HEK293 (cell line): Measurements from ENCODE around the gene EDEM3.

ENCODE experiments used
- CTCF ChIA-PET: fragments of 350-600 bp; formaldehyde crosslinking; extraction: SDS; loops from one replicate; lab custom pipeline; 2021; ENCODE audit warnings: antibody characterized with exemption; lab: Yijun Ruan, JAX
- POLR2A ChIA-PET: fragments of 300-600 bp; formaldehyde crosslinking; extraction: SDS; loops from one replicate; lab custom pipeline; 2020; ENCODE audit warnings: antibody characterized with exemption, inconsistent platforms; lab: Yijun Ruan, JAX
- H3K27ac ChIP-seq: fragments of 200-500 bp; sonication (Bioruptor generic); 2 replicates; pipeline ENCODE4 v1.5.1; 2014; ENCODE audit warnings: low read depth, low read length, control low read depth, inconsistent platforms; ENCODE audit errors: extremely low read depth
- H3K36me3 ChIP-seq, 2 experiments: fragments of 200-500 bp in 1 of 2; sonication (Bioruptor generic) in 1 of 2; 1 replicate in 1 of 2; 2 replicates in 1 of 2; pipeline ENCODE4 v1.5.1; 2014 to 2017; ENCODE audit warnings: inconsistent platforms in 2 of 2, low read length in 2 of 2; ENCODE audit not compliant: control insufficient read depth in 2 of 2, insufficient read depth in 1 of 2
- H3K4me1 ChIP-seq: fragments of 200-500 bp; sonication (Bioruptor generic); 2 replicates; pipeline ENCODE4 v1.5.1; 2014; ENCODE audit warnings: mild to moderate bottlenecking, low read length, inconsistent platforms; ENCODE audit not compliant: control insufficient read depth, insufficient read depth
- H3K4me3 ChIP-seq: 2 replicates; pipeline ENCODE4 v1.5.1; 2011; ENCODE audit warnings: low read depth, mild to moderate bottlenecking, control low read depth, low read length, moderate library complexity
- H3K9me3 ChIP-seq: fragments of 200-500 bp; sonication (Bioruptor generic); 2 replicates; pipeline ENCODE4 v1.5.1; 2014; ENCODE audit warnings: low read depth, low read length, inconsistent platforms; ENCODE audit not compliant: control insufficient read depth, insufficient read depth
- GLIS1 ChIP-seq: fragments of 450-650 bp; formaldehyde crosslinking; IDR thresholded peaks from 2 replicates; pipeline ENCODE4 v1.5.1; 2016; ENCODE audit warnings: missing biosample characterization, missing genetic modification characterization
- IKZF3 ChIP-seq: fragments of 450-650 bp; IDR thresholded peaks from 2 replicates; pipeline ENCODE4 v1.5.0; 2018; ENCODE audit warnings: missing biosample characterization, mild to moderate bottlenecking, missing genetic modification characterization, moderate library complexity
- PRDM6 ChIP-seq: fragments of 450-650 bp; formaldehyde crosslinking; IDR thresholded peaks from 2 replicates; pipeline ENCODE4 v1.5.1; 2017; ENCODE audit warnings: missing biosample characterization, missing genetic modification characterization
- TCF7L2 ChIP-seq: IDR thresholded peaks from 2 replicates; pipeline ENCODE4 v1.6.1; 2011; ENCODE audit warnings: low read depth, mild to moderate bottlenecking, inconsistent platforms, low read length, moderate library complexity, borderline replicate concordance
- ZNF121 ChIP-seq: fragments of 450-650 bp; formaldehyde crosslinking; IDR thresholded peaks from 2 replicates; pipeline ENCODE4 v1.5.1; 2016; ENCODE audit warnings: missing biosample characterization, missing genetic modification characterization
- ZNF138 ChIP-seq: fragments of 450-650 bp; formaldehyde crosslinking; IDR thresholded peaks from 2 replicates; pipeline ENCODE4 v1.5.1; 2016; ENCODE audit warnings: missing biosample characterization, missing genetic modification characterization, borderline replicate concordance
- ZNF324 ChIP-seq: fragments of 450-650 bp; formaldehyde crosslinking; IDR thresholded peaks from 2 replicates; pipeline ENCODE4 v1.5.1; 2016; ENCODE audit warnings: missing biosample characterization, missing genetic modification characterization
- ZNF501 ChIP-seq: fragments of 450-650 bp; formaldehyde crosslinking; IDR thresholded peaks from 2 replicates; pipeline ENCODE4 v1.5.1; 2016; ENCODE audit warnings: missing biosample characterization, missing genetic modification characterization
- ZNF610 ChIP-seq: fragments of 450-650 bp; formaldehyde crosslinking; IDR thresholded peaks from 2 replicates; pipeline ENCODE4 v1.5.1; 2016; ENCODE audit warnings: missing biosample characterization, missing genetic modification characterization, borderline replicate concordance
- TF ChIP-seq, protein P1 (sequence below): fragments of 450-650 bp; formaldehyde crosslinking; IDR thresholded peaks from 2 replicates; pipeline ENCODE4 v1.5.1; 2016; ENCODE audit warnings: missing biosample characterization, missing genetic modification characterization
- TF ChIP-seq, protein P2 (sequence below): fragments of 450-650 bp; formaldehyde crosslinking; IDR thresholded peaks from 2 replicates; pipeline ENCODE4 v1.5.1; 2017; ENCODE audit warnings: missing biosample characterization, missing genetic modification characterization

Gene EDEM3

GRCh38 chr1:184641894-184642293 lies 112.8 kb downstream of the EDEM3 start (continued):
- TF ChIP-seq PRDM6 (tag by site-specific recombination) (no peak), IKZF3 (tag by site-specific recombination) (no peak)
- TF ChIP-seq, protein P1, sequence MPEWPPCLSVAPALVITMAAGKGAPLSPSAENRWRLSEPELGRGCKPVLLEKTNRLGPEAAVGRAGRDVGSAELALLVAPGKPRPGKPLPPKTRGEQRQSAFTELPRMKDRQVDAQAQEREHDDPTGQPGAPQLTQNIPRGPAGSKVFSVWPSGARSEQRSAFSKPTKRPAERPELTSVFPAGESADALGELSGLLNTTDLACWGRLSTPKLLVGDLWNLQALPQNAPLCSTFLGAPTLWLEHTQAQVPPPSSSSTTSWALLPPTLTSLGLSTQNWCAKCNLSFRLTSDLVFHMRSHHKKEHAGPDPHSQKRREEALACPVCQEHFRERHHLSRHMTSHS: no peak
- TF ChIP-seq, all 188 proteins: peak for 0

DNA sequence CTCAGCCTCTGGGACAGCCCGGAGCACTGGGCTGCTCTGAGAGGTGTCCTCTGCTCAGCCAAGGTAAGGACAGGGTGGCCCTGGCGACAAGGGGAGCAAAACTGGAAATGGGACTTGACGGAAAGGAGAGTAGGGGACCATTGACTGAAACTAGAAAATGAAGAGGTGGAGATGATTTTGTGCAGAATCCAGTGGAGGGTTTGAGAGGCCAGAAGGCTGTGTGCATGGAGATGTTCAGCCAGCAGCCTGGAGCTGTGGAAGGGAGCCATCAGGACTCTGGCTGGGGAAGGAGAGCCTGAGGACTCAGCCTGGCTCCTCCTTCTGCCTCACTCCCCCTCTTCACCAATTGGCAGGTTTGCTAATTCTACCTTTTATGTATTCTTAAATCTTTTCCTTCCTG lies 114.2 kb downstream of the EDEM3 start:
- ChIA-PET CTCF (no interaction called here), POLR2A (no interaction called here)
- H3K36me3 ChIP-seq: no peaks in the 10 kb centered on the region
- H3K27ac ChIP-seq: no peak overlapping the region
- TF ChIP-seq, protein P2, sequence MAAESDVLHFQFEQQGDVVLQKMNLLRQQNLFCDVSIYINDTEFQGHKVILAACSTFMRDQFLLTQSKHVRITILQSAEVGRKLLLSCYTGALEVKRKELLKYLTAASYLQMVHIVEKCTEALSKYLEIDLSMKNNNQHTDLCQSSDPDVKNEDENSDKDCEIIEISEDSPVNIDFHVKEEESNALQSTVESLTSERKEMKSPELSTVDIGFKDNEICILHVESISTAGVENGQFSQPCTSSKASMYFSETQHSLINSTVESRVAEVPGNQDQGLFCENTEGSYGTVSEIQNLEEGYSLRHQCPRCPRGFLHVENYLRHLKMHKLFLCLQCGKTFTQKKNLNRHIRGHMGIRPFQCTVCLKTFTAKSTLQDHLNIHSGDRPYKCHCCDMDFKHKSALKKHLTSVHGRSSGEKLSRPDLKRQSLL: no peak
- TF ChIP-seq ZNF610 (tag by site-specific recombination) (no peak), ZNF121 (tag by site-specific recombination) (no peak), ZNF324 (tag by site-specific recombination) (no peak), GLIS1 (tag by site-specific recombination) (no peak), TCF7L2 (no peak), ZNF138 (no peak), ZNF501 (no peak)
- no peaks in the 10 kb centered on the region for H3K9me3 ChIP-seq
- H3K4me1 ChIP-seq: no peaks in the 10 kb centered on the region
- no peak overlapping the region for H3K4me3 ChIP-seq
